AG08395 (cell line): Measurements from ENCODE around the gene MCHR1.
"Not testable (repeated sequence)": the region's sequence is repeated elsewhere in the genome, so short reads cannot be mapped to it uniquely, and the experiment has no call there.

Experiments
- DNase-seq: peaks from one replicate; pipeline ENCODE4 v3.0.0; 2012; ENCODE audit warnings: mixed read lengths, low spot score

MCHR1 gene

DNA sequence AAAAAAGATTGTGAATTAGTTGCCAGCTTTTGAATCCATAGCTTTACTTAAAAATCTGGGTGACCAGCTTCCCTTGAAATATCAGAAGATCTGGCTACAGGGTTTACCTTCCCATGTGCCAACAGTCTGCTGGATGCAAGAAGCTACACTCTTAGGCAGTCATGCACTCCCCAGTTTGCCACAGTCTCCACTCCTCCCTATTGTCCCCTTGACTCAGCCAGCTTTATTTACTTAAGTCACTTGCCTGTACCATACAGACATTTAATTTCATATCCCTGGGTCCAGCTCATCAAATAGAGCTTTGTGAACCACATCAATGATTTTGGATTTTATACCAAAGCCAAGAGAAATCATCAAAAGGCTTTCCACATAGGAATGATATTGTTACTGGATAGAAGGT lies 12.2 kb downstream of the MCHR1 start:
- DNase-seq = no peak

DNA sequence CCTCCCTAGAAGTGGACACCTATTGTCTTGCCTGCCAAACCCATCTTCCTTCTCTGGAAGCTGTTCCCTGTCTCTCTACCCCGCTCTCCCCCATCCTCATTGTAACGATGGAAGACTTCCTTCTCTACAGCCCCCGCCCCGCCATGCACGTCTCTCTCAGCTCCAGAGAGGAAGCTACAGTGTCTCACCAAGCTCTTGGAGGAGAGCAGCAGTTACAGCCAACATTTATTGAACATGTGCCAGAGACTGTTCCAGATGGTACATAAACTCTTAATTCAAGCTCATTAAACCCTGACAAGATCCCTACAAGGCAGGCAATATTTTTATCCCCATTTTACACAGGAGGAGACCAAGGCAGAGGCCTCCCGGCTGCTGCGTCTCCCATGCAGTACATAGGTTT lies 15.1 kb downstream of the MCHR1 start:
- DNase-seq = no peak

DNA sequence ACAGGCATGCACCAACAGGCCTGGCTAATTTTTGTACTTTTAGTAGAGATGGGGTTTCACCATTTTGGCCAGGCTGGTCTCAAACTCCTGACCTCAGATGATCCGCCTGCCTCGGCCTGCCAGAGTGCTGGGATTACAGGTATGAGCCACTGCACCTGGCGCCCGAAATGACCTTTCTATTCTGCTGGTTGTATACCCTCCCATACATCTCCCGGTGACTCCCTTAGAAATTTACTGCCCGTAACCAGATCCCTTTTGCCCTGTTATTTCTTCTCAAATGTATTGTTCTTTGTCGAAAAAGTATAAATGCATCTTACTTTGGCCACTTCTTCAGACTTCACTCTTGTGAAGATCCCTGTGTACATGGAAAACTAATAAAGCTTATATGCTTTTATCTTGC lies 22.0 kb downstream of the MCHR1 start:
- DNase-seq = no peak

DNA sequence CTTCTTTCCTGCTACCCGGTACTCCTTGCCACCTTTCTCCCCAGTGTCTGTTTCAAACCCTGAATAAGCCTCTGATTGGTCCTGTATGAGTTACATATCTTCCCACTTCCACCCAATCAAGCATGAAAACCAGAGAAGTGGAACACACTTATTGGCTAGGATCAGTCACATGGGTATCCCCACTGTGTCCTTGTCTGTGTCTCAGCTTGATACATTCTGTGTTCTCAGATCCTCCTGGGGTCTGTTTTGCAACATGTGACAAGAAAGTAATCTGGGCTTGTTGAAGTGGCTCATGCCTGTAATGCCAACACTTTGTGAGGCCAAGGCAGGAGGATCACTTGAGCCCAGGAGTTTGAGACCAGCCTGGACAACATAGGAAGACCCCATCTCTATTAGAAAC lies 23.9 kb downstream of the MCHR1 start:
- DNase-seq = no peak

DNA sequence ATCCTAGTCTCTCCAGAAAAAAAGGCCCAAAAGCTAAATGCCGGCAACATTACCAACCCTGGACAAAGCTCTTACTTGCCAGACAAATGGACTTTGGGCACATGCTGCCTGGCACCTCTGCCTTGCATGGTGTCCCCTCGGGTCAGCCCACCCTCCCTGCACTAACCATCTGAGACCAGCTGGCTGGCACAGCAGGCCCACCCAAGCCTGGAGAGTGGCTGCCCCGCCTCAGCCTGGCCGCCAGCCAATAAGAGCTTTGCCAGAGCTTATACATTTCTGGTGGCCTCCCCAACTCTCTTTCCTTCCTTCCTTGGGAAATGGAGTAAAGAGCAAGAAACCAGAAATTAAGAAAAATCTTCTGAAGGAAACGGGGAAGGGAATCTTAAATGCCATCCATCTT lies 24.5 kb downstream of the MCHR1 start:
- no peak for DNase-seq

DNA sequence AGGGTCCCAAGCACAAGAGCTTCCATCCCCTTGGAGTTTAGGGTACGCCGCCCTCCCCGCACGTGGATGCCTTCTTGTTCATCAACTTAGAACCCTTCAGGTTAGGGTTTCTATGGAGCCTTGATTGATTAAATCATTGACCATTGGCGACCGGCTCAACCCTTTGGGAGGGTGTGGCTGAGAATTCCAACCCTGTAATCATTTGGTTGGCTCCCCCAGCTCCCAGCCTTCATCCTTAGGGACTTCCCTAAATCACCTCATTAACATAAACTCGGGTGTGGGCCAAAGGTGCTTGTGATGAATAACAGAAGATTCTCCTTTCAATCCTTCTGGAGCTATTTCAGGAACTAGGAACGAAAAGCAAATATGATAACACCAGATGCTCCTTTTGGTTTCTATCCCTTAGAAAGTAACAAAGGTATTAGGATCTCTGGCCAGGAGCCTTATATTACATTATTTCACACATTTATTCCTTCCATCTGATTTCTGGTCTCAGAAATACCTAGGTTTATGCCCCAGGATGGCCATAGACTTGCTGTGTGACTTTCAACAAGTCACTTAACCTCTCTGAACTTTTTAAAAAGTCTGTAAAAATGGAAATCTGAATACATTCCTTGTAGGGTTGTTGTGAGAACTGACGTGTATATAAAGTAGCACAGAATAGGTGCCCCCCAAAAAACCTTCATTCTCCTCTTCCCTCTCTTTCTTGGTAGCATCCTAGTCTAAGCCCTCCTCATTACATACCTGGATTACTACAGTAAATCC lies 26.8 kb downstream of the MCHR1 start:
- no peak for DNase-seq

DNA sequence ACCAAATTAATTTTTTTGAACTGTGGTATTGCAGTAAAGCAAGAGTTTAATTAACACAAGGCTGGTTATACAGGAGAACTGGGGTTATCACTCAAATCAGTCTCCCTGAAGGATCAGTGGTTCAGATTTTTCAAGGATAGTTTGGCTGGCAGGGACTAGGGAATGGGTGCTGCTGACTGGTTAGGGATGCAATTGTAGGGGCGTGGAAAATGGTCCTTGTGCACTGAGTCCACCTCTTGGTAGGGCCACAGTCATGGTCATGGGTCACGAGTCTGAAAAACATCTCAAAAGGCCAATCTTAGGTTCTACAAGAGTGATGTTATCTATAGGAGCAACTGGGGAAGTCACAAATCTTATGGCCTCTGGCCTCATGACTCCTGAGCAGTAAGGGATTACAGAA lies 27.9 kb downstream of the MCHR1 start:
- DNase-seq = no peak

DNA sequence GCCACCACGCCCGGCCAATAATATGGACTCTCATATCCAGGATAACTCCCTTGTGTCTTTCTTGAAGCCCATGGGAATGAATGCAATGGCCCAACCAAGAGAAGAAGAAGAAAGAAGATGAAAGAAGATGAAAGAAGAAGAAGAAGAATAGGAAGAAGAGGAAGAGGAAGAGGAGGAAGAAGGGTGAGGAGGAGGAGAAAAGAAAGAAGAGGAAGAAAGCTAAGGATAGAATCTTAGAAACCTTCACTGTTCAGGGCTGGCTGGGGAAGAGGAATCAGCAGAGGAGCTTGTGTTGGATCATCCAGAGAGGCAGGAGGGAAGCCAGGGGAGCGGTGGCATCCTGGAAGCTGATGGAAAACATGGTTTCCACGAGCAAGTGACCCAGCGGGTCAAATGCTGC lies 28.9 kb downstream of the MCHR1 start:
- DNase-seq = no peak

DNA sequence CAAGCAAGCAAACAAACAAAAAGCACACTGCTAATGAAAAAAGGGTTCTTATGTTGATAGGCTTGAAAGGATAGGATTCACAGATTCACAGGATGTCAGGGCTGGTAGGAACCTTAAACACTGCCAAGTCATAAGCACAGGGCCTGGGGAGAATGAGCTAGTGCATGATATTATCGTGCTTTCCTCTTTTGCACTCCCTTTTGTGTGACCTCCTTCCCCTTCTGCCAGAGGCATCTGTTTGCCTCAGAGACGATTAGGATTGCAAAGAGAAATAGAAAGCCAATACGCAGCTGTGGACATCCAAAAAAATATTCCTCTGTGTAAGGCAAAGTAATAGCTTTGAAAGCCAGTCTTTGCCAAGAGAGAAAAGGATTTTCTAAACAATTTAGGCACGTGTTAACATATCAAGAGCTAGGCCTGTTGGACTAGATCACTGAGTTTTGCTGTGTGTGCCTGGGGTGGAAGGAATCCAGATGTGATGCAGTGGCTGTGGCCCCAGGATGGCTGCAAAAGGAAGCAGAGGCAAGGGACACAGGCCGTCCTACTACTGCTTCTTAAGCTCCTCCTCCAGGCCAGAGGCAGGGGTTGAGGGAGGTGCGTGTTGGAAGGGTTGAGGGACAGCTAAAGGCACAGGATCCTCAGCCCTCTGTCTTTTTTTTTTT lies 30.6 kb downstream of the MCHR1 start:
- no peak for DNase-seq

DNA sequence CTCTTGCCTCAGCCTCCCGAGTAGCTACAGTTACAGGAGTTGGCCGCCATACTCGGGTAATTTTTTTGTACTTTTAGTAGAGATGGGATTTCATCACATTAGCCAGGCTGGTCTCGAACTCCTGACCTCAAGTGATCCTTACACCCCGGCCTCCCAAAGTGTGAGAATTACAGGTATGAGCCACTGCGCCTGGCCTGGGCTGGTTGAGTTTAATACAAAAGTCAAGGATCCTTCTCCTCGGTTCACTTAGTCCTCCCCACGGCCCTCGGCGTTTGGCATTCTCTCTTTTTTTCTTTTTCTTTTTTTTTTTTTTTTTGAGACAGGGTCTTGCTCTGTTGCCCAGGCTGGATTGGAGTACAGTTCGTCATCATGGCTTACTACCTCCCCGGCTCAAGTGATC lies 33.0 kb downstream of the MCHR1 start:
- DNase-seq = no peak

DNA sequence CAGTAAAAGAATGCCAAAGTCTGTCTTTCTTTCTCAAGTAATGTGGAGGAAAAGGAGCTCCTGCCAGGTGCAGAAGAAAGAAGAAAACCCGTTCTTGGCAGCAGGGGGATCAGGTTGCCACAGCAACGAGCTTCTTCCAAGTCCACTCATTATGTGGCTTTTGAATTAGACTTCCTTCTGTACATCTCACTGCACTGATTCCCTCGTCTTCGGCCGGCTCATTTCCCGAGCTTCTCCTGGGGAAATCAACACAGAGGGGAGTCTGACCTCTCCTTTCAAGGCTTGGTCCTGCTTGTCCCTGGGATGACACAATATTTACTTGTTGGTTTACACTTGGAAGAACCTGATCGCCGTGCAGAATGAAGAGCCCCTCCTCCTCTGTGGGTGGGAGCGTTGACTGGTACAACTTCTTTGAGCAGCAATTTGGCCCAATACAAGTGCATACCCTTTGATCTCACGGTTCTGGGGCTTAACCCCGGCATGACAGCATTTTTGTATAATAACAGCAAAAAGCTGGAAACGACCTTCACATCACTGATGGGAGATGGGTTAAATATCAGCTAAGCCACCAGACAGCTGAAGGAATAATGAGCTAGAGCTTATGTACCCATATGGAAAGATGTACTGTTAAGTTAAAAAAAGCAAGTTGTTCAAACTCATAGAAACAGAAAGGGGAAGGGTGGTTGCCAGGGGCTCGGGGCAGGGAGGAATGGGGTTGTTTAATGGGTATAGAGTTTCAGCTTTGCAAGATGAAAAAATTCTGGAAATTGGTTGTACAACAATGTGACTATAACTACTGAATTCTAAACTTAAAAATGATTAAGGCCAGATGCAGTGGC lies 35.4 kb downstream of the MCHR1 start:
- peak; percentile 34 for DNase-seq

DNA sequence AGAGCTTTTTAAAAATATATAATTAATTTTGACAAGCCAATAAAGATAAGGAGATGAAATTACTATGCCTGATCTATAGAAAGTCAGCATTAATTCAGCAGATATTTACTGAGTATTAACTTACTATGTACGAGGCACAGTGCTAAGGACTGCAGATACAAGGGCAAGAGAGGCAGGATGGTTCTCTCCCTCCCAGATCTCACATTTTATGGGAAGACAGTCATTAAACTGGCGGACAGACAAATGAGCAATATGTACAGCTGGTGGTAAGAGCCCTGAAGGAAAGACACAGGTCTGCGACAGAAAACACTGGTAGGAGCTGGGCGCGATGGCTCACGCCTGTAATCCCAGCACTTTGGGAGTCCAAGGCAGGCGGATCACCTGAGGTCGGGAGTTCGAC lies 36.8 kb downstream of the MCHR1 start:
- DNase-seq = no peak

DNA sequence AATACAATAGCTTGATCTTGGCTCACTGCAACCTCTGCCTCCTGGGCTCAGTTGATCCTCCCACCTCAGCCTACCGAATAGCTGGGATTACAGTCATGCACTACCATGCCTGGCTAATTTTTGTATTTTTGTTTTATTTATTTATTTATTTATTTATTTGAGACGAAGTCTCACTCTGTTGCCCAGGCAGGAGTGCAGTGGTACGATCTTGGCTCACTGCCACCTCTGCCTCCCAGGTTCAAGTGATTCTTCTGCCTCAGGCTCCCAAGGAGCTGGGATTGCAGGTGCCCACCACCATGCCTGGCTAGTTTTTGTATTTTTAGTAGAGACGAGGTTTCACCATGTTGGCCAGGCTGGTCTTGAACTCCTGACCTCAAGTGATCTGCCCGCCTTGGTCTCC lies 38.4 kb downstream of the MCHR1 start:
- not testable (repeated sequence) for DNase-seq

DNA sequence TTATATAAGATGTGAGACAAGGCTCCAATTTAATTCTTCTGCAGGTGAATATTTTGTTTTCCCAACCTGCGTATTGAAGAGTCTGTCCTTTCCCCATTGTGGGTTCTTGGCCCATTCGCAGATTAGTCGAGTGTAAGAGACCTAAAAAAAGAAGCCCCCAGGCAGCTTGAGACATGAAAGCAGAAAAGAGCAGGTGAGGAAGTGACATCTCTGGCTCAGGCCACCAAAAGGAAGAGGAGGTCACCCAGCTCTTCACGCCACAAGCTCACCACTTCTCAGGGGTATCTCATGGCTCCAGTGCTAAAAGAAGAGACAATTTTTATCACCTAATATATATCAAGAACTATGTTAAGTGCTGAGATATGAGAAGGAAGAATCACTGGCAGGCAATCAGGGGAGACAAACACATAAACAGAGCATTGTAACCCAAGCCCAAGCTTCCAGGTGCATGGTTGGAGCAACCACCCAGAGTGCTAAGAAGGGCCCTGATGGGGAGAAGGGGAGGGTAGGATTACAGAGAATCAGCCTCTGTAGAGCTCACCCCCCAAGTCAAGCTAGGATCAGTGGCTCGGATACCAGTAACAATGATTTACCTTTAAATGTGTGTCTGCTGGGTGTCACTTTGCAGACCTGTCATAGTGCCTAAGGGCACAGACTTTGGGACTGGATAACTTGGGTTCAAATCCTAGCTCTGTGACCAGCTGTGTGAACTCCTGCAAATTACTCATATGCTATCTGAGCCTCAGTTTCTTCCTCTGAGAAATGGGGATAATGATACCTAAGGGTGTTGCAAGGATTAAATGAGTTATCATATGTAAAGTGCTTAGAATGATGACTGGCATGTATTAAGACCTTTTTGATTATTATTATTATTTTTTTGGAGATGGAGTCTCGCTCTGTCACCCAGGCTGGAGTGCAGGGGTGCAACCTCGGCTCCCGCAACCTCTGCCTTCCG lies 39.2 kb downstream of the MCHR1 start:
- no peak for DNase-seq

DNA sequence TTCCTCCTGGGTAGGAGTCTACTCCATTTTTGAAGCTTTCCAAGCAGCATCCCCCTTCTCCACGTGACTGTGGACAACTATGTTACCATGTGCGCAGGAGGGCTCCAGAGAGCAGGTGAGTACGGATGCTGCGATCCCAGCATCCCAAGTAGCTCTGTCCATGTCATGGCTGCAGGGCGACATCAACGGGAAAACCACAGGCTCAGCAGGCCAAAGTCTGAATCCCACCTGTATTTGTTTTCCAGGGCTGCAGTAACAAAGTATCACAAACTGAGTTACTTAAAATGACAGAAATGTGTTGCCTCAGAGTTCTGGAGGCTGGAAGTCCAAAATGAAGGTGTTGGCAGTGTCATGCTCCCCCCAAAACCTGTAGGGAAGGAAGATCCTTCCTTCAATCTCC lies 40.3 kb downstream of the MCHR1 start:
- DNase-seq = no peak

DNA sequence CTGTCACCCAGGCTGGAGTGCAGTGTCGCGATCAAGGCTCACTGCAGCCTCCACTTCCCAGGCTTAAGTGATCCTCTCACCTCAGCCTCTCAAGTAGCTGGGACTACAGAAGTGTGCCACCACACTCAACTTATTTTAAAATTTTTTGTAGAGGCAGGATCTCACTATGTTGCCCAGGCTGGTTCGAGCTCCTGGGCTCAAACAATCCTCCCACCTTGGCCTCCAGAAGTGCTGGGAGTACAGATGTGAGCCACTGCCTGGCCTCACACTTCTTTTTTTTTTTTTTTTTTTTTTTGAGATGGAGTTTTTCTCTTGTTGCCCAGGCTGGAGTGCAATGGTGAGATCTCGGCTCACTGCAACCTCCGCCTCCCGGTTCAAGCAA lies 40.9 kb downstream of the MCHR1 start:
- not testable (repeated sequence) for DNase-seq

DNA sequence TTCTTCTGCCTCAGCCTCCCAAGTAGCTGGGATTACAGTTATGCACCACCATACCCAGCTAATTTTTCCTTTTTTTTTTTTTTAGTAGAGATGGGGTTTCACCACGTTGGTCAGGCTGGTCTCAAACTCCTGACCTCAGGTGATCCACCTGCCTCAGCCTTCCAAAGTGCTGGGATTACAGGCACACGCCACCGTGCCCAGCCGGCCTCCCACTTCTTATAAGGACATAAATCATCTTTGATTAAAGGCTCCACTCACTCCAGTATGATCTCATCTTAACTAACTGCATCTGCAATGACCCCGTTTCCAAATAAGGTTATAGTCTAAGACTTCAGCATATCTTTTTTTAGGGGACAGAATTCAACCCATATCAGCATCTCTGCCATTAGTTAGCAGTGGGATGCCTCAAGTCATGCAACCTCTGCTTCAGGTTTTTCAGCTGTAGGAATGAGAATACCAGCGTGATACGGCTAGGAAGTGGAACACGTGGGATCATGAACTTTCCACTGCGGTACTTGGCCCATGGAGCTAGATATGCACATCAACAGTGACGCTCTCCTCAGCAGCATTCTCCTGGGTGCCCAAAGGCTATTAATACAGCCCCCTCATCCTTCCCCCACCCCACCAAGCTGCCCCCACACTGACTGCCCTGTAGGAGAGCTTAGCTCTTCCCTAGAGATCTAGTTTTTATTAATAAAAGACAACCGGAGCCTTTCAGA lies 41.4 kb downstream of the MCHR1 start:
- peak; percentile 18 for DNase-seq

DNA sequence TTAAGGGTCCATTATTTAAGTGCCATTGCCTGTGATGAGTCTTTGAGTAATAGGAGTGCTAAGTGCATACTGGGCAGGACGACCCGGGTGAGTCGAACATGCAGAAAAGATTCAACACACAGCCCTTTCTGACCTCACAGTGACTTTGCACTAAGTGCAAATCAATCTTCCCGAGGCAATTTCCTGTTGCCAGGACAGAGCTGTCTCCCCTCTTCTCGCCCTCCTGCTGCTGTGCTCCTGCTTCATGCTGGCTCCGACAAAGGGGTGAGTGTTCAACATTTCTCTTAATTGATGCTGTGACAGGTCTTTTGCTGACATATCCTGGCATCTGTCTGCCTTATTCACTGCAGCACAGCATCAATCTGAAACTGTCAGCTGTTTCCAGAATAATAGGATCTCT lies 42.0 kb downstream of the MCHR1 start:
- DNase-seq = peak; percentile 45

DNA sequence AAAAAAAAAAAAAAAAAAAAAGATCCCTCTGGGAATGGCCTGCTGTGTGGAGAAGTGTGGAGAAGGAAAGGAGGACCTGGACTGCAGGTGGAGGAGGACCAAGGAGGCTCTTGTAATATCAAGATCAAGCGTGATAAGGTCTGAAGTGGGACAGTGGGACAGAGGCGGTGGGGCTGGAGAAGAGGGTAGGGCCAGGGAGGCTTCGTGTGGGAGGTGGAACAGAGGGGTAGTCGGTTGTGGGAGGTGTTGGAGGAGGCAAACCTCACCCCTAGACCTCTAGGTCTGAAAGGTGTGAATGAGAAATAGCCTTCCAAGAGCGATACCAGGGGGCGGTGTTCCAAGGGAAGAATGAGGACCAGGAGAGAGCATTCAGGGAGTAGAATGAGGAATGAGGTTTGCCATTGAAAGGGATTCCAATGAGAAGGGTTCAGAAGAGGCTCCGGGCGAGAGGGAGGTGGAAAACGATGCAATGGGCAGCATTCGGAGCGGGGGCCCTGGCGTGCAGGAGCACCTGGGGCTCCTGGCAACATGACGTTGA lies 44.2 kb downstream of the MCHR1 start:
- DNase-seq = no peak

DNA sequence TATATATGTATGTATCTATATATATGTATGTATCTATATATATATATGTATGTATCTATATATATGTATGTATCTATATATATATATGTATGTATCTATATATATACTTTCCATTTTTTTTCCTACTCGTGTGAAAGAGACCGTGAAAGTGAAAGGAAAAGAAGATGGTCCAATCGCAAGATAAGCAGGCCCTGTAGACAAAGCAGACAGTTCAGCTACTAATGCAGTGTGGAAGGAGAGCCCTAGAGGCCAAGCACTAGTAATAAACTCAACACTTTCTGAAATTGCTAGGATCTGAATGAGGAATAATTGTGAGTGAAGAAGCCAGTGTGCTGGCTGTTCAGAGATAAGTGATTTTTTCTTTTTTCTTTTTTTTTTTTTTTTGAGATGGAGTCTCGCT lies 47.2 kb downstream of the MCHR1 start:
- no peak for DNase-seq
